GM19397 (cell line): ENCODE measurements around the gene ATXN1.
"Not testable (repeated sequence)": the region's sequence is repeated elsewhere in the genome, so short reads cannot be mapped to it uniquely, and the experiment has no call there.

Source experiments
- ATAC-seq: cut with Tn5 transposase; IDR thresholded peaks from one replicate; pipeline ENCODE4 v1.9.1; 2021; ENCODE audit warnings: mild to moderate bottlenecking, moderate library complexity; ENCODE audit not compliant: unreplicated experiment

The ATXN1 gene

DNA sequence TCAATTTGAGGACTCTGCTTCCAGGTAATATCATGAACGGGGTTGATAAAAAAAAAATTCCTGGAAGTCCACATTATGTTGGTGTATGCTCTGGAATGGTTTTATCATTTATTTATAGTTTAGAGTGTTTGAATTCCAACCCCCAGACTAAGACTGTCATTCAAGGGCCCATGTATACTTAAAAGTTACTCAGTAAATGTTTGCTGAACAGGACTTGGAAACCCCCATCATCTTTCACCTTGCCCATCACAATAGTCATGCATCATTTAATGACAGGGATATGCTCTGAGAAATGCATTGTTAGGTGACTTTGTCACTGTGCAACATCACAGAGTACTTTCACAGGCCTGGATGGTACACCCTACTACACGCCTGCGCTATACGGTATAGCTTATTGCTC, 104.8 kb downstream of the ATXN1 start:
- ATAC-seq: no peak

DNA sequence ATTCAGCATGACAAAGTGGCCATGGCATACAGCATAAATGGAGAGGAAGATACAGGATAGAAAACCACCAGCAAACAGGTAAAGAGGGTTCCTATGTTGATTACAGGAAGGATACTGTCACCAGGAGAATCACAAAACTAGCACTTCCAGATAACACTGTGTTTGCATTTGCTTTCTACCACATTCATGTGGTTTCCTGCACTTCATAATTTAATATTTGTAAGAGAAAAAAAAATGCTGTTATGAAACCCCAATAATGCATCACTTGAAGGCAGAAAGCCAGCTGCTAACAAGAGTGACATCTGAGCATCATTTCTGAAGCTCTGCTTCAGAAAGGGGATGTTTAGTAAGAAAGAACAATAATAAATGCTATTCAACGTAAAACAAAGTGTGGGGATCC, 106.6 kb downstream of the ATXN1 start:
- no peak for ATAC-seq

DNA sequence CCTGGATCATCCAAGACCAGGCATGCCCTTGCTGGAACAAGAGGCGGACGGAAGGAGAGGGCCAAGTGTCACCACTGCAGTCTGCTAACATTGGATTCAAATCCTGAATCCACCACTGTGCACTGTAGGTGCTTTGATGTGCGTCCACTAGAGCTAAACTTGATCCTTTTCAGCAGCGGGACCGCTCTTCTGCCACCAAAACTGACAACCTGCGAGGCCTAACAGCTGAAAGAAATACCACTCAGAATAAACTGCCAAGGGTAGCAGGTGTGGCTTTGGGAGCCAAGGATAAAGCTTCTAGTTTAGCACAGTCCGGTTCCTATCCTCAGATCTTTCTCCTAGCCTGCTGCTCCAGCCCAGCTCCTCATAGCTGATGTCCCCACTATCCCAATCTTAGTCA, 108.0 kb downstream of the ATXN1 start:
- no peak for ATAC-seq

DNA sequence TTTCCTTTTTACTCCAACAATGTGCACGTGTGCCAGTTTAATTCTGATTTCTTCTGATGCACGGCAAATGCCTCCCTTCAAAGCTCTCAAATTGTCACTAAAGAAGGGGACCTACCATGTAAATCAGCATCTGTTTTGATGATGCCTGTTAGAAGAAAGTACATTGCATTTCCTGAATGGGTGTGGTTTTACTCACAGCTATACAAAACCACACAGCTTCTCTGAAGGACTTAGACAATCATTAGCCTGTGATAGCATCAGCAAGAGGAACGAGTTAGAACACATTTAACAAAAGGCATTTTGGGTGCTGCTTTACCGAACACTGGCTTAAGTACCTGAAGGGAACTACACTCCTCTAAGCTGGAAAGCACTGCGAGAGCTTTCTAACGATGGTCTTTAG, 109.4 kb downstream of the ATXN1 start:
- peak; percentile 88 for ATAC-seq

DNA sequence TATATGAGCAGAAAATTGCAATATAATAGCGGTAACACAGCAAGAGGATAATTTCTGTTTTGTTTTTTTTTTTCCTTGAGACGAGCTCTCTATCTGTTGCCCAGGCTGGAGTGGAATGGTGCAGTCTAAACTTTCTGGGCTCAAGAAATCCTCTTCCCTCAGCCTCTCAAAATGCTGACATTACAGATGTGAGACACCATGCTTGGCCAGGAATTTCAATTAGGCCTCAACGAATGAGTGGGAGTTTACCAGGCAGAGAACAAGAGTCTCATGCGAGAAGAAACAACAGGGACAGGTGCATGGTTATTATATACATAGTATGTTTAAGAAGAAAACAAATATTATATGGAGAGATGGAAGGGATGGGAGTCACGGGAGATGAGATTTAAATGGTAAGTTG, 111.4 kb downstream of the ATXN1 start:
- ATAC-seq: no peak

DNA sequence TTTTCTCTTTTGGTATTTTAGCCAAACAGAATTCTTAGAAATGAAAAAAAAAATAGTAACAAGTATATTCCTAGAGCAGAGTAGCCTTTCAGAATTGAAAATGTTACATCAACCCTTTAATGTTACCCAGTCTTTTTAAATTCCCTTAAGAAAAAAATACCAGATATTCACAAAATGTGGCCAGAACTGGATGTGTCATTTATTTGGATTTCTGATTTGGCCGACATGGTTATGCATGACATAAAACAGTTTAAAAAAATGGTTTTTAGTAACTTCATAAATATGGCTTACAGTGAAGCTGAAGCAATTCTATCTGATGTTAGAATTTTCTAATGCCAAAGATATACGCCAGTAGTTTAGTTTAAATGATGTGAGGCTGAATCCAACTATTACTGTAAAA, 112.0 kb downstream of the ATXN1 start:
- ATAC-seq: no peak

DNA sequence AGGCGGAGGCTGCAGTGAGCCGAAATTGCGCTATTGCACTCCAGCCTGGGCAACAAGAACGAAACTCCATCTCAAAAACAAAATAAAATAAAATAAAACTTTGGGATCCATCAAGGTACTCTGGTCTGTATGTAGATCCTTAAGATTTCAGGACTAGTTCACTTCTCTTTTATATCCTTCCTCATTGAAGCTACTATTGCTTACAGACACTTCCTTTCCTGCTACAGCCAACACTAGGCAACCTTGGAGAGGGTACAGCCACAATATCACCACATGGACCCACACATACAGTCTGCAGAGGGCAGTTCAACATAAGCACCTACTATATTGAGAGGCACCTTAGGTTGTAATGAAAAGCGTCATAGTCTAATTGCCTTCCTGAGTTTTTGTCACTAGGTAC, 113.3 kb downstream of the ATXN1 start:
- ATAC-seq: no peak

DNA sequence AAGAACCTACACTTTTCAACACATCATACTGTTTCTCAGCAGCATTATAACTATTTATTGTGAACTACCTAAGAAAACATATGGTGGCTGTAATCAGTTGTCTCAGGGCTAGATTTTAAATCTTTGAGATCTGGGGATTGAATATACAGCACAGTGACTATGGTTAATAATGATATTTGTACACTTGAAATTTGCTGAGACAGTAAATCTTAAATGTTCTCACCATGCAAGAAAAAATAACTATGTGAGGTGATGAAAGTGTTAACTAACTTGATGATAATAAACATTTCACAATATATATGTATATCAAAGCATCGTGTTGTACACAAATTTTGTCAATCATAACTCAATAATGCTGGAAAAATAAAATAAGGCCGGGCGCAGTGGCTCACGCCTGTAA, 113.8 kb downstream of the ATXN1 start:
- no peak for ATAC-seq

DNA sequence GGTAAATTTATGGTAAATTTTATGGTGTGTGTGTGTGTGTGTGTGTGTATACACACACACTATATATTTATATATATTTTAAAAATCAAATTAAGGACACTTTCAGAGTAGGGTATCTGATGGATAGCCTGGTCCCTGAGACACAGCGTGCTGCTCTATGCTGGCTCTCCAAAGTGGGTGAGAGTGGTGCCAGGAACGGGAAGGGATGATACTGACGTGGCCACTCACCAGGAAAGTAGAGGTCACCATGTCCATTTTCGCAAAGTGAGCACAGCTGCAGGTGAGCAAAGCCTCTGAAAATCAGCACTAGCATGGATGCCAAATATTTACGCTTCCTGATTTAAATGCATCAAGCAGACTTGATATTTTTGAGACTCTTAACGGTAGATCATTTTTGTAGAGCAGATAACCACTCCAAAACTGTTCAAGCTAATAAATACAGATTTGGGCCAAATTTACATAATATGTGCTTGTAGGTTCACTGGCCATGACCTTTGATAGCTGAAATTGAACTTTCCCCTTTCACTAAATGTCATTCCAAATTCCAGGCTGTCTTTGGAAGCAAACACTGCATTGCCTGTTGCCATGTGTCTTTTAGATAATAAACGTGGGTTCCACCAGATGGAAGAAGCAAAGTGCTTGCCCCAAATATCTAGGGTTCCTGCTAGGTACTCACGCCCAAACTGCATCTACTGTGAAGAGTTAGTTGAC, 116.6 kb downstream of the ATXN1 start:
- ATAC-seq: no peak

DNA sequence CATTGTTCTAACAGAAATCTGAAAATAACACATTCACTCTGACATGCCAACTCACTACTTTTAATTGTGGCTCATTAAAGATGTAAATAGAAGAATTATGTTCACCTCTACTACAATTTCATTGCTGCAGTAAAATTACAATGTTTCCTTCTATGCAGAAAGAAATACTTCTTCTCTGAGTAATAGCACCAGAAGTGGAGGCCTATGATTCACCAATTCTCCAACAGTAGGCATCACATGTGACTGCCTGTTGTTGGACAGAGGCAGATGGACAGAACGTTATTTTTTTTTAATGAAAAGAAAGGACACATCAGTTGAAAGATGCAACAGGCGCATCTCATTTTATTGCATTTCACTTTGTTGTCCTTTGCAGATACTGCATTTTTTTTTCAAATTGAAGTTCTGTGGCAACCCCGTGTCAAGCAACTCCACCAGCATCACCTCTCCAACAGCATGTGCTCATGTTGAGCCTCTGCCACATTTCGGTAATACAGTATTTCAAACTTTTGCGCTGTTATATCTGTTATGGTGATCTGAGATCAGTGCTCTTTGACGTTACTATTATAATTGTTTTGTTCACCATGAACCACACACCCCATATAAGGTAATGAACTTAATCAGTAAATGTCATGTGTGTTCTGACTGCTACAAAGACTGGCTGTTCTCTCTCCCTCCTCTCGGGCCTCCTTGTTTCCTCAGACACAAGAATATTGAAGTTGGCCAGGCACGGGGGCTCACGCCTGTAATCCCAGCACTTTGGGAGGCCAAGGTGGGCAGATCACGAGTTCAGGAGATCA, 121.4 kb downstream of the ATXN1 start:
- ATAC-seq: no peak

DNA sequence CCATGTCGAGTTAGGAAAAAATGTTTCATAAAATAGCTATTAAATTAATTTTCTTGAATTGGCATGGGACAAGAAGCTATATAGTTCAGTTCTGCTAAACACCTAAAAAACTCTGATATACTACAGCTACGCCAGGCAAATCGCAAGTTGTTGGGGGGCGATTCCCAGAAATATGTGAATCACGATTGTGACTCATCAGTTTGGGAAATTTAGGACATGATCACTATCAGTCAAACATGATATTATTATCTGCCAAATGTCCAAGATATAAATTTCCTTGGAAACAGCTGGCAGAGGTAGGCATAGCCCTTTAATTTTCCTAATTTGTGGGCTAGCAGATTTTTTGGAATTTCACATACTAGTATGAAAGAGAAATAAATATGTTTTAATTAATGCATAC, 123.6 kb downstream of the ATXN1 start:
- ATAC-seq: no peak

DNA sequence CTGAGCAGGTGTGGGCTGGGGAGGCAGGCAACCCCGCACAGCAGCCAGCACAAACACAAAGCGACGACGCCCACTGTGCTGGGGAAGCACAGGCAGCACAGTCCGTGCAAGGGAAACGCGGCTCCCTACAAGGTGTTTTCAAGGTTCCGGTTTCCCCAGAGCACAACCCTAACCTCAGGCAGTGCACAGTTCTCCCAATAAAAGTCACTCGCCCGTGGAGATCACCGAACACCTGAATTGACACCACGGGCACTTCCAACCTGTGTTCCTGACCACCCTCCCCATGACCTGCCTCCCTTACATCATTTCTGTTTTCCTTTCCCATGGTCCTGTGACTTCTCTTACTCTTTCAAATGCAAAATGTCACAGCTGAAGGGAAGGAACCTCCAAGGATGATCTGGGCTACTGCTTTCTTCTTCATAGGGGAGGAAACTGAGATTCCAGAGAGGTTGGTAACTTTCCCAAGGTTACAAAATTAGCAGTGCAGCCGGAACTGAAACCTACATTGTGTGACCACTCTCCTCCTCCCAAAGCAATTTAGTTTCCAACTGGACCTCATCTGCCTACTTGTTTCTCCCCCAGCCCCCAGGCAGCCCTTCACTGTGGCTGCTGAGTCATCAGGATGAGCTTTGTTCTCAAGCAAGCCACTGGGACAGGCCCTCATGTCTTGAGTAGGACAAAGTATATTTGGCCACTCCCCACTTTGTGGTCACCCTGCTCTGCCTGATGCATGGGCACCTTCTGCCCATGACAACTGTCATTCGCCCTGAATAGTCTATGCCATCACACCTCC, 125.3 kb downstream of the ATXN1 start:
- ATAC-seq: no peak

DNA sequence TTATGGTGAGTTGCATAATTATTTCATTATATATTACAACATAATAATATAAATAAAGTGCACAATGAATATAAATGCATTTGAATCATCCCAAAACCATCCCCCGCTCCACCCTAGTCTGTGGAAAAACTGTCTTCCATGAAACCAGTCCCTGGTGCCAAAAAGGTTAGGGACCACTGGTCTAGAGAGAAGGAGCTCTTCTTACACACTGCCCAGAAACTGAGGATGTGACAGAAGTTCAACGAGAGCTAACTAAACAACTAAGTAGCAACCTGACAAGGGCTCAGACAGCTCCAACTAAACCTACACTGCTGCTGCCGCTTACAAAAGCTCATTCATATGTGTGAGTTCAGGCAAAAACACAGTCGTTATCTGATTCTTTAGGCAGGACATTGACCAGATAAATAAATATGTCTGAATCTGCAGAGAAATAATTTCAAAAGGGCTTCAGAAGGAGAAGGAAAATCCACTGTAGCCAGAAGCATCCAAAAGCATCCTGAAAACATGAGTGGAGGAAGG, 125.9 kb downstream of the ATXN1 start:
- ATAC-seq: no peak

DNA sequence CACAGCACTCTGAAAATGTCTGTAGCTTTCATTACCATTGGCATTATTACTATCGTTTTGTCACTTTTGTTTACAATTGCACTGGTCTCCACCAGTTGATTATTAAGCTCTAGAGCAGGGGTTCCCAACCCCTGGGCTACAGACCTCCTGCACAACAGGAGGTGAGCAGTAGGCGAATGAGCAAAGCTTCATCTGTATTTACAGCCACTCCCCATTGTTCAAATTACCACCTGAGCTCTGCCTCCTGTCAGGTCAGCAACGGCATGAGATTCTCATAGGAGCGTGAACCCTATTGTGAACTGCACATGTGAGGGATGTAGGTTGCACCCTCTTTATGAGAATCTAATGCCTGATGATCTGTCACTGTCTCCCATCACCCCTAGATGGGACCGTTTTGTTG, 126.4 kb downstream of the ATXN1 start:
- no peak for ATAC-seq

DNA sequence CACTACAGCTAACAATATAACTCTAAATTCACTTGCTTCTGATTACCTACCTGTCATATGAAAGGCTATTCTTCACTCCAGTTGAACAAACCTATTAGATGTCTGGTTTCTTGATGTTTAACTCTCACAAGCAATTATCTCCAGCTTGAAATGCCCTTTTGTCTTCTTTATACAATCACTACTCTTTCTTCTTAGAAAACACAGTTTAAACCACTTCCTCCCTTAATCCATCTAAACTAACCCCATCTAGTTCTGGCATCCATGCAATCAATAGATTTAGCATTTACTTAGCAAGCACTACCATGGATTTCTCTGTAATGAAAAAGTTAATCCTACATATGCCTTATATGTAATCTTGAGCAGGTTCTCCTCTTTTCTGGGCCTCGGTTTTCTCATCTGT, 127.3 kb downstream of the ATXN1 start:
- no peak for ATAC-seq

DNA sequence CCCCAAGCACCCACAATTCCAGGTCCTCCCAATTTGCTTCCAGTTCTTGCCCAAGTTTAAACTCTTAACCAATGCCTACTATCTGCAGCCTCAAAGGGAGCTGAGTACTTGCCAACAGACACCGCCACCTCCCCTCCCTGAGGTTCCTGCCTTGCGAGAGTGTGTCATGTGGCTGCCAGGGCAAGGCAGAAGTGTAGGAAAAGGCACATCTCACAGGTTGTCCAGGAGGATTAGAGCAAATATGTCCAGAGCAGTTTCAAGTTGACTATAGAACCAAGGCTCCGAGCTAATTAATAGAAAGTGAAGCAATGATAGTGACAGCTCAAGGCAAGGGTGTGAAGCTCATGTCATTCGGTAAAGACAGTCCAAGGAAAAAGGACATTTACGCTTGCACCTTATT, 127.8 kb downstream of the ATXN1 start:
- ATAC-seq: no peak

DNA sequence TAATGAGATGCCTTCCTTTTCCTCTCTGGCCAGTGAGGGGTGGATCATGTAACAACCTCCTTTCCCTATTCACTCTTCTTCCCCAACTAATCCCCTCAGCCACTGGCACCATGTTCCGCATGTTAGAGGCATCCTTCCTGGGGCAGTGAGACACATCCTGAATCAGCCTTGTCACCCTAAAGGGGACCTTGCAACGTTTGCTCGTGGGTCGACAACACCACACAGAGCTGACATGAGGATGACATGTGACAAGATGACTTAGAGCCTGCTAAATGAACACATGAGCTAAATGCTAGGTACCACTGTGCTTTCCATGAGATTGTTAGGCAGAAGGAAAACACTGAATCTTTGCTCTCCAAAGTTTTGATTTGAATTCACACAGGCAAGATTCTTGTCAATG, 129.2 kb downstream of the ATXN1 start:
- no peak for ATAC-seq

DNA sequence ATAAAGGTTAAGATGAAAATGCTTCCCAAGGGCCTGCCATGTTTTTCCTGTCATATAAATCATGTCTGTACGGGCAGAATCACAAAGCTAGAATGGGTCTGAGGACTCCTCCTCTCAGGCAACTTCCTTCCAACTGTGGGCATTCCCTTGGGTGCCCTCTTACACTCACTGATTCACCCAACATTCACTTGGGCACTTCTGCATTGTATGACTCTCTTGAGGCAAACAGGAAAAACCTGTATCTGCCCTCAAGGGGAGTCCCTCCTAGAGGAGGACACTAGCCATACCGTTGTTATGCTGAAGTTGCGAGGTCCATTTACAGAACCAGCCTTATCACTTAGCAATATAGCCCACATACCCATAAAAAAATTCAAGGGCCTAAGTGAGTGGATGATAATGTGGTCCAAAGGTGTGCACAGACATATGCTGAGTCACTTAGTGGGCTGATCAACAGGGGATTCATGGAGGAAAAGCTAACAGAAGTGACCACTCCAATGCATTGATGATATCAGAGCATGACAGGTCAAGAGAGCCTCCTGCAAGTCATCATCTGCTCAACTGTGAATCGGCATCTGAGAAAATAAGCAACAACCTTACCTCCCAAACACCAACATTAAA, 131.1 kb downstream of the ATXN1 start:
- ATAC-seq: no peak

DNA sequence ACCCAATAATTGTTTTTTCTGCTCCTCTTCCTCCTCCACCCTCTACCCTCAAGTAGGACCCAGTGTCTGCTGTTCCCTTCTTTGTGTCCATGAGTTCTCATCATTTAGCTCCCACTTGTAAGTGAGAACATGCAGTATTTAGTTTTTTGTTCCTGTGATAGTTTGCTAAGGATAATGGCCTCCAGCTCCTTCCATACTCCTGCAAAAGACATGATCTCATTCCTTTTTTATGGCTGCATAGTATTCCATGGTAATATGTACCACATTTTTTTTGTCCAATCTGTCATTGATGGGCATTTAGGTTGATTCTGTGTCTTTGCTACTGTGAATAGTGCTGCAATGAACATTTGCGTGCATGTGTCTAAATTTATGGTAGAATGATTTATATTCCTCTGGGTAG, 132.7 kb downstream of the ATXN1 start:
- not testable (repeated sequence) for ATAC-seq

DNA sequence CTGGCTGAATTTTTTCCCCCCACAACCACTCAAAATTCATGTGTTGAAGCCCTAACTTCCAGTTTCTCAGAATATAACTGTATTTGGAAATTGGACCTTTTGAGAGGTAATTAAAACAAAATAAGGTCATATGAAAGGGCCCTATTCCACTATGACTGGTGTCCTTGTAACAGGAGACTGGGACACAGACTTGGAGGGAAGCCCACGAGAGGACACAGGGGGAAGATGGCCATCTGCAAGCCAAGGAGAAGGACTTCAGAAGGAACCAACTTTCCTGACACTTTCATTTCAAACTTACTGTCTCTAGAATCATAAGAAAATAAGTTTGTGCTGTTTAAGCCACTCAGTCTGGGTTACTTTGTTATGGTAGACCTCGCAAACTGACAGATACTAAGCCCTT, 134.6 kb downstream of the ATXN1 start:
- no peak for ATAC-seq
